ENCODE results near the gene SLC25A3. TPM values are rescaled to one million over a fixed set of nuclear protein-coding genes. Genes with fewer than 3 reads are reported as not detected.

The SLC25A3 gene
- 713 to 789 TPM (median 751 TPM) in 5 replicates for total RNA-seq (2022; extraction: Qiagen RNA extraction; ENCODE audit: low read depth)

DNA sequence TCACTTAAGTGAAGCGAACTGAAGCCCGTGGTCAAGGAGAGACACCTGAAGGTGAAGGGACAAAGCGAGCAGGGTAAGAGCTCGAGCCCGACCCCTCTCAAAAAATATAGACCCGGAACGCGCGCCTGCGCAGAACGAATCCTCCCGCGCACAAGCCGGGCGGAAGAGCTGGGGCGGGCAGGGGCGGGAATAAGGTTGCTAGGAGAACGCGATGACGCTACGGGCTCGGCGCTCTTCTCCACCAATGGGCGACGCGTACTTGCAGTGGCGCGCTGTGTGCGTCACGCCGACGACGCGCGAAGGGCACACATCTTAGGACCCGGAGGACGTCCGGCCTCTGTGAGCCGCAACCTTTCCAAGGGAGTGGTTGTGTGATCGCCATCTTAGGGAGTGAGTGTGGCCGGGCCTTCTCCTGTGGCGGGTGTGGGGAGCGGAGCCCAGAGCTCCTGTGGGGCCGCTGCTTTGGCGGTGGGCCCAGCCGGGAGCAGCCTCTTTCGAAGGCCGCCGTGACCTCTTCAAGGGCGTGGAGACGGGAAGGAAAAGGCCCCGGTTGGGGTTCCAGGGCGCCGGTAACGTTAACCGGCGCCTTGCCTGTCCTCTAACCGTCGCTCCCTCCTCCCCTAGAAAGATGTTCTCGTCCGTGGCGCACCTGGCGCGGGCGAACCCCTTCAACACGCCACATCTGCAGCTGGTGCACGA lies at the start of gene SLC25A3:
TSS of gene SLC25A3 (plus strand) at position 336 of the 699 bp plus-strand sequence. CDS start at position 629, 293 bp downstream.

DNA sequence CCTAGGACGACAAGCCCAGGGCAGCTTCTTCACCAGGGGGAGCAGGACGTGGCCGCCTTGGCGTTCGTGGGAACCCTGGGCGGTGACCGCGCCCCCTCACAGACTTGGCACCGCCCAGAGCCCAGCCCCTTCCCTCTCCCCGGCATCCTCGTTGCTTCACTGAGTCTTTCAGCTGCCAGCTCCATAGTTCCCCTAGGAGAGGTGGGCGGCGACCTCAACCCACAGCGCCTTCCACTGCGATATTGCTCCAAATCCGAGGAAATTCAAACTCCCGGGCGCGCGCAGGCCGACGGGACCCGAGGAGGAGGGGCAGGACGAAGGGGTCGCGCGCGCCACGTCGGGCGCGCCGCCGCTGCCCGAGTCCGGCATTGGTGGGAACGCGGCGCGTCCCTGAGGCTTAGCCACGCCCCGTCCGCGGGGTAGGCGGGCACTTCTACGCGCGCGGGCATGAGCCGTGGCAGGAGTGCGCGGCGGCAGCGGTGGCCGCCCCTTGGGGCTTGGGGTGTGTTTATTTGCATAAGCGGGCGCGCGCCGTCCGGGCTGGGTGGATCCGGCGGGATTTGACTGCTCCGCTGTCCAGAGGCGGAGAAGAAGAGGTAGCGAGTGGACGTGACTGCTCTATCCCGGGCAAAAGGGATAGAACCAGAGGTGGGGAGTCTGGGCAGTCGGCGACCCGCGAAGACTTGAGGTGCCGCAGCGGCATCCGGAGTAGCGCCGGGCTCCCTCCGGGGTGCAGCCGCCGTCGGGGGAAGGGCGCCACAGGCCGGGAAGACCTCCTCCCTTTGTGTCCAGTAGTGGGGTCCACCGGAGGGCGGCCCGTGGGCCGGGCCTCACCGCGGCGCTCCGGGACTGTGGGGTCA lies 51.5 kb downstream of the SLC25A3 start, which contains the start of the genes APAF1 and IKBIP:
TSS of gene APAF1 (plus strand) at position 579 of the 860 bp plus-strand sequence. CDS start 3,070 bp downstream, outside the sequence.
TSS of gene IKBIP (minus strand) at position 77 of the 860 bp plus-strand sequence. CDS start 87 bp downstream, outside the sequence.

Other genes with a start within 250 kb of the SLC25A3 start
- 87.3 to 122 TPM (median 91.7 TPM) in 5 replicates for gene TMPO, start 78.1 kb upstream of the SLC25A3 start, total RNA-seq (2022; extraction: Qiagen RNA extraction; ENCODE audit: low read depth)
- 65.6 to 78.2 TPM (median 68.1 TPM) in 5 replicates for gene IKBIP, start 51.1 kb downstream of the SLC25A3 start, total RNA-seq (2022; extraction: Qiagen RNA extraction; ENCODE audit: low read depth)
- gene APAF1, start 51.6 kb downstream of the SLC25A3 start, total RNA-seq (2022; extraction: Qiagen RNA extraction; ENCODE audit: low read depth): 11.2 to 14.5 TPM (median 13.8 TPM) in 5 replicates